Right atrium auricular region (tissue), 2 donors: ENCODE measurements around the gene MAGEA4. TPM values are rescaled to one million over a fixed set of nuclear protein-coding genes. Genes with fewer than 3 reads are reported as not detected.
"Not testable (repeated sequence)": the region's sequence is repeated elsewhere in the genome, so short reads cannot be mapped to it uniquely, and the experiment has no call there.

Experiments used
- DNase-seq: peaks from one replicate; pipeline ENCODE4 v3.0.0-alpha.2; 2019; ENCODE audit warnings: low spot score
- H3K27ac ChIP-seq, 2 donors: fragments of 200-600 bp; sonication (generic); 1 replicate in 1 of 2; 2 replicates in 1 of 2; pipeline ENCODE4 v1.5.1; 2016 to 2019
- H3K27me3 ChIP-seq, 2 donors: fragments of 200-600 bp; sonication (generic); one replicate each; pipeline versions ENCODE4 v1.5.1 to v1.6.0; 2017 to 2019
- H3K36me3 ChIP-seq: fragments of 200-600 bp; sonication (generic); one replicate; pipeline ENCODE4 v1.5.1; 2016
- H3K4me1 ChIP-seq, 2 donors: fragments of 200-600 bp; sonication (generic); one replicate each; pipeline versions ENCODE4 v1.5.1 to v1.6.0; 2017 to 2019
- H3K4me3 ChIP-seq, 2 donors: fragments of 200-600 bp; sonication (generic); 1 replicate in 1 of 2; 2 replicates in 1 of 2; pipeline ENCODE4 v1.5.1; 2017 to 2019; ENCODE audit warnings: mild to moderate bottlenecking in 1 of 2, moderate library complexity in 1 of 2
- H3K9me3 ChIP-seq, 2 donors: fragments of 200-600 bp; sonication (generic); one replicate each; pipeline ENCODE4 v1.5.1; 2019
- CTCF ChIP-seq, 2 donors: fragments of 200-600 bp; sonication (generic); IDR thresholded peaks; one replicate each; pipeline ENCODE4 v1.5.1; 2019; ENCODE audit warnings: antibody characterized with exemption in 2 of 2
- total RNA-seq, 2 donors: library from RNA; depleted of rRNA; stranded (reverse); fragments of >200 nt; gene quantifications; one replicate each; pipeline ENCODE4 v1.1.0, GENCODE V29; 2016

The MAGEA4 gene
- total RNA-seq, 2 donors from 2014 or later: not detected

DNA sequence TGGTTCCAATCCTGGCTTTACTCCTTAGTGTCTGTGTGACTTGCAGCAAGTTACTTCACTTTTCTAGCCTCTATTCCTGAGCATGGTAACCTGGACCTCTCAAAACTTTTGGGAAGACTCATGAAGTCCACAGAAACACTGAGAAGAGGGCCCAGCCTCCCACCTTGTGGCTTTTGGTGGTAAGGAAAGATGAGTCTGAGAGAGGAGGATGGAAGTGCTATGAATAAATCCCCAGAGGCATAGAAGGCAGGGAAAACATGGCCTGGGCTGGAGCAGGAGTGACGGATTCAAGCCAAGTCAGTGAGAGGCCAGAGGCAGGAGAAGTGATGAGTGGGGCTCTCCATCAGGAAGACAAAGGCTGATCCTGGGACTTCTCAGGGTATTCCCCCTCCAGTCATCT lies 10.9 kb upstream of the MAGEA4 start:
- Histone ChIP-seq H3K4me3 (no peak overlapping the region), H3K36me3 (no peaks in the 10 kb centered on the region)
- DNase-seq: no peak

DNA sequence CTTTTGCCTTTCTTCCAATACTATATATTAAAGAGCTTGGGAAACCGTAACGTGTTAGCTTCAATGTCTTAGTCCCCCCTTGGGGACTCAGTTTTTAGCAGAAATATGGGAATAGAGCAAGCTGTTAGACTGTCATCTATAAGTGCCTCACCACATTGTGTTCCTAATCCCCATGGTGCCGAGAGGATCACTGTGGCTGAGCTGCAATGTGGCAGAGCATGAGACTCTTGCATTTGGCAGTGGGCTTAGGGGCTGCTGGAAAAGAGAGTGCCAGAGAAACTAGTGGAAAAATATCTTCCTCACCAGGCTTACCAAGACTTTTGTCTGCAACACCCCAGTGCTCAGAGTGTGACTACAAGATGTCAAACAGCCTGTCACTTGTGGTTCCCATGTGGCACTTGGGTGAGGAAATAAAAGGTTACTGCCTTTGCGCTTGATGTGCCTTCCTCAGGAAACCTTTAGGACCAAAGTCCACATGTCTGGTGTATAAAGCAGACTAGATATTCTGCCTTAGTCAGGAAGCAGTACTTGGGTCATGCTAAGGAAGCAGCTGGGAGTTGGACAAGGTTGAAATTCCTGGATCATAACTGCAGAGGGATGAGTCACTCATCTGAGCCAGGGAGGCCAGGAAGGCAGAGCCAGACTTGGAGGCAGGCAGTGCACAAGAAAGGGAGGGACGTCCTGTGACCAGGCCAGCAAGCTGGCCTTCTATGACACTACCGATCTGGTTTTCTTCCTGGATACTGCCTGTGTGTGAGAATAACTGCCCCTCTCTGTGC lies 9.7 kb upstream of the MAGEA4 start:
- H3K4me1 ChIP-seq: peaks cover 0 to 4% of the 10 kb centered on the region in 2 donors
- H3K9me3 ChIP-seq: no peaks in the 10 kb centered on the region
- DNase-seq: peak; percentile 72
- no peak for TF ChIP-seq CTCF (IDR thresholded peaks at IDR 0.05)
- H3K27ac ChIP-seq: no peak overlapping the region
- no peaks in the 10 kb centered on the region for H3K36me3 ChIP-seq
- no peaks in the 10 kb centered on the region for H3K27me3 ChIP-seq
- no peak overlapping the region for H3K4me3 ChIP-seq

More for the DNA sequence above, 10.9 kb upstream of the MAGEA4 start:
- peaks cover 0 to 4% of the 10 kb centered on the region in 2 donors for H3K4me1 ChIP-seq
- H3K27me3 ChIP-seq: no peaks in the 10 kb centered on the region
- no peak overlapping the region for H3K27ac ChIP-seq
- H3K9me3 ChIP-seq: no peaks in the 10 kb centered on the region
- no peak for TF ChIP-seq CTCF (IDR thresholded peaks at IDR 0.05)

- Histone ChIP-seq H3K4me1 (peaks cover 0 to 4% of the 10 kb centered on the region in 2 donors), H3K27ac (no peak overlapping the region), H3K27me3 (no peaks in the 10 kb centered on the region), H3K4me3 (no peak overlapping the region), H3K36me3 (no peaks in the 10 kb centered on the region), H3K9me3 (no peaks in the 10 kb centered on the region)
- TF ChIP-seq CTCF (IDR thresholded peaks at IDR 0.05): no peak
- no peak for DNase-seq
These were observed 7.7 kb upstream of the MAGEA4 start for GRCh38 chrX:151904989-151905388.

GRCh38 chrX:151912221-151912620 lies 468 bp upstream of the MAGEA4 start:
- Histone ChIP-seq H3K36me3 (no peaks in the 10 kb centered on the region), H3K4me3 (no peak overlapping the region), H3K27ac (no peak overlapping the region), H3K27me3 (no peaks in the 10 kb centered on the region), H3K4me1 (no peaks in the 10 kb centered on the region), H3K9me3 (no peaks in the 10 kb centered on the region)
- no peak for DNase-seq
- no peak for TF ChIP-seq CTCF (IDR thresholded peaks at IDR 0.05)

DNA sequence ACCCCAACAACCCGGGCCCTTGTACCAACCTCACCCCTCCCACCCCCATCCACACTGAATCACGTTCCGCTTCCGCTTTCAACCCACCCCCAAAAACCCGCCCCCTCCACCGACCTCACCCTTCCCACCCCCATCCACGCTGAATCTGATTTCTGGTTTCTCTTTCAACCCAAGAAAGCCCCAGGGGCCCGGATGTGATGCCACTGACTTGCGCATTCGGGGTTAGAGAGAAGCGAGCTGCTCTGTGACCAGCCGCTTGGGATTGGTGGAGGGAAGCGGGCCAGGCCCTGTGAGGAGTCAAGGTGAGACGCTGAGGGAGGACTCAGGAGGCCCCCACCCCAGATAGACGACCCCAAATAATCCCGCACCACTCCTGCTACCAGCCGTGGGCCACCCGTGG lies 6.0 kb downstream of the MAGEA4 start:
- not testable (repeated sequence) for H3K4me3 ChIP-seq, H3K27me3 ChIP-seq, H3K36me3 ChIP-seq, H3K27ac ChIP-seq, H3K9me3 ChIP-seq, H3K4me1 ChIP-seq, DNase-seq

- no peaks in the 10 kb centered on the region for H3K27me3 ChIP-seq
- DNase-seq: no peak
- TF ChIP-seq CTCF (IDR thresholded peaks at IDR 0.05): no peak
- H3K9me3 ChIP-seq: no peaks in the 10 kb centered on the region
- no peak overlapping the region for H3K4me3 ChIP-seq
- H3K36me3 ChIP-seq: no peaks in the 10 kb centered on the region
- H3K4me1 ChIP-seq: no peaks in the 10 kb centered on the region
- no peak overlapping the region for H3K27ac ChIP-seq
These were observed 6.9 kb downstream of the MAGEA4 start for GRCh38 chrX:151919610-151920009.
